K562 (cell line): Measurements from ENCODE around the gene PNP. TPM values are rescaled to one million over a fixed set of nuclear protein-coding genes. Genes with fewer than 3 reads are reported as not detected.

ENCODE experiments used
- ARID3A ChIP-seq: IDR thresholded peaks from 2 replicates; pipeline ENCODE4 v1.6.1; 2012; ENCODE audit warnings: low read depth, low read length, improper control_type of control experiment, borderline replicate concordance
- CHD2 ChIP-seq: IDR thresholded peaks from 2 replicates; pipeline ENCODE4 v1.6.1; 2011; ENCODE audit warnings: low read depth, low read length
- COPS2 ChIP-seq: fragments of 450-650 bp; conservative IDR thresholded peaks from 2 replicates; pipeline ENCODE4 v1.6.1; 2016; ENCODE audit warnings: mild to moderate bottlenecking, moderate library complexity
- E2F5 ChIP-seq: sonication (generic); formaldehyde crosslinking; IDR thresholded peaks from 2 replicates; pipeline ENCODE4 v1.8.0; 2022; ENCODE audit warnings: mild to moderate bottlenecking, missing genetic modification reagents
- FOXA3 ChIP-seq, 2 experiments: fragments of 450-650 bp in 1 of 2; sonication (generic) in 1 of 2; formaldehyde crosslinking; IDR thresholded peaks in 1 of 2; conservative IDR thresholded peaks in 1 of 2; 2 replicates each; pipeline versions ENCODE4 v1.4.0 to v1.8.0; 2020 to 2022; ENCODE audit warnings: mild to moderate bottlenecking in 2 of 2, missing genetic modification reagents in 1 of 2
- FOXJ3 ChIP-seq: sonication (generic); formaldehyde crosslinking; IDR thresholded peaks from 2 replicates; pipeline ENCODE4 v1.4.0; 2020; ENCODE audit warnings: mild to moderate bottlenecking, missing genetic modification reagents
- GATA2 ChIP-seq: sonication (generic); formaldehyde crosslinking; IDR thresholded peaks from 2 replicates; pipeline ENCODE4 v1.4.0; 2020; ENCODE audit warnings: mild to moderate bottlenecking, missing genetic modification reagents
- HIVEP1 ChIP-seq: fragments of 250-450 bp; sonication (Bioruptor Pico); IDR thresholded peaks from 2 replicates; pipeline ENCODE4 v1.4.0; 2020; ENCODE audit warnings: mild to moderate bottlenecking
- ILF3 ChIP-seq: fragments of 450-650 bp; IDR thresholded peaks from 2 replicates; pipeline ENCODE4 v1.6.1; 2018; ENCODE audit warnings: antibody characterized with exemption, mild to moderate bottlenecking, moderate library complexity, borderline replicate concordance
- NR0B1 ChIP-seq: fragments of 450-650 bp; IDR thresholded peaks from one replicate; pipeline ENCODE4 v1.6.1; 2018; ENCODE audit warnings: mild to moderate bottlenecking, moderate library complexity; ENCODE audit not compliant: partially characterized antibody
- NR1H2 ChIP-seq: sonication (generic); formaldehyde crosslinking; IDR thresholded peaks from 2 replicates; pipeline ENCODE4 v1.4.0; 2020; ENCODE audit warnings: mild to moderate bottlenecking, missing genetic modification reagents
- POLR2G ChIP-seq: fragments of 200-400 bp; formaldehyde crosslinking; IDR thresholded peaks from 2 replicates; pipeline ENCODE4 v1.6.1; 2017; ENCODE audit warnings: low read depth, mild to moderate bottlenecking, antibody characterized with exemption, low read length, moderate library complexity
- RBM17 ChIP-seq: fragments of 200-400 bp; formaldehyde crosslinking; IDR thresholded peaks from 2 replicates; pipeline ENCODE4 v1.6.1; 2017; ENCODE audit warnings: low read depth, mild to moderate bottlenecking, low read length, borderline replicate concordance
- SRSF3 ChIP-seq: fragments of 200-400 bp; formaldehyde crosslinking; IDR thresholded peaks from 2 replicates; pipeline ENCODE4 v1.6.1; 2016; ENCODE audit warnings: mild to moderate bottlenecking, low read length, moderate library complexity; ENCODE audit not compliant: insufficient read depth
- TAF1 ChIP-seq: IDR thresholded peaks from 2 replicates; pipeline ENCODE4 v1.6.1; 2011; ENCODE audit warnings: mild to moderate bottlenecking, low read length, moderate library complexity; ENCODE audit not compliant: insufficient read depth, control insufficient read depth, severe bottlenecking; ENCODE audit errors: extremely low read depth
- TAL1 ChIP-seq: fragments of 450-650 bp; IDR thresholded peaks from 2 replicates; pipeline ENCODE4 v1.6.1; 2016; ENCODE audit warnings: mild to moderate bottlenecking
- THRA ChIP-seq: fragments of 450-650 bp; IDR thresholded peaks from 2 replicates; pipeline ENCODE4 v1.6.1; 2017; ENCODE audit warnings: mild to moderate bottlenecking, moderate library complexity
- USF1 ChIP-seq: sonication (generic); formaldehyde crosslinking; IDR thresholded peaks from 2 replicates; pipeline ENCODE4 v1.9.0; 2022; ENCODE audit warnings: mild to moderate bottlenecking, missing genetic modification reagents
- ZNF277 ChIP-seq: fragments of 250-450 bp; sonication (Bioruptor Pico); IDR thresholded peaks from 2 replicates; pipeline ENCODE4 v1.8.0; 2022; ENCODE audit warnings: inconsistent platforms, mild to moderate bottlenecking, moderate library complexity, borderline replicate concordance
- polyA plus RNA-seq, 8 experiments: library from polyadenylated mRNA; depleted of rRNA in 4 of 8; stranded (reverse) in 5 of 8; unstranded in 3 of 8; fragments of >200 nt; fragmentation: Nextera tagmentation in 2 of 8; fragmentation: Illumina TruSeq in 1 of 8; extraction: Ambion mirVana in 2 of 8; extraction: Trizol in 1 of 8; gene quantifications; 2 replicates each; pipeline versions ENCODE4 v1.2.1 to v1.2.3, GENCODE V29; 2011 to 2014; ENCODE audit warnings: inconsistent platforms in 1 of 8, missing spikeins in 1 of 8
- total RNA-seq, 7 experiments: library from RNA; depleted of rRNA in 6 of 7; stranded (reverse); fragments of >200 nt in 6 of 7; fragmentation: Illumina TruSeq in 2 of 7; extraction: Trizol in 2 of 7; gene quantifications; 2 replicates each; pipeline versions ENCODE4 v1.2.1 to v1.2.3, GENCODE V29; 2011 to 2021; ENCODE audit warnings: low replicate concordance in 1 of 7

Gene PNP
- total and polyA plus RNA-seq, 9 of the 15 experiments (the other 6 are each of a cell fraction or from before 2014, with no cell fraction given), result 92.5 to 288 (median 137) TPM

GRCh38 chr14:20455355-20456300 is 13.6 kb upstream of the PNP start (continued):
- no peak for TF ChIP-seq ZNF277 (CRISPR knock-in tag)
- peak; percentile 43; the same call in 1 of the 2 replicates for TF ChIP-seq POLR2G
- TF ChIP-seq ARID3A, result no peak
- no peak for TF ChIP-seq NR1H2
- TF ChIP-seq CHD2, result peak; percentile 89
- no peak for TF ChIP-seq HIVEP1 (CRISPR knock-in tag)
- no peak for TF ChIP-seq NR0B1
- TF ChIP-seq USF1, result peak; percentile 54
- no peak for TF ChIP-seq SRSF3
- no peak for TF ChIP-seq RBM17
- no peak for TF ChIP-seq TAL1
- TF ChIP-seq ILF3, result no peak
- TF ChIP-seq FOXJ3 (CRISPR knock-in tag), result no peak
- no peak for TF ChIP-seq TAF1
- no peak for TF ChIP-seq E2F5
- TF ChIP-seq FOXA3 (CRISPR knock-in tag; conservative IDR thresholded peaks at IDR 0.05 in 1 of 2, IDR thresholded peaks at IDR 0.05 in 1 of 2), result 0 out of 4 replicates have a peak, but pooled peaks of 1 of the 2 experiments have one; percentile 50
- TF ChIP-seq GATA2 (CRISPR knock-in tag), result peak; percentile 88
- TF ChIP-seq THRA, result no peak
- TF ChIP-seq COPS2, result no peak
